HG02571 (cell line): ENCODE measurements around the gene TAL2.
A peak's percentile ranks its signal among the peaks of the same experiment; 100 is the strongest.

ENCODE experiments used
- ATAC-seq: cut with Tn5 transposase; IDR thresholded peaks from one replicate; pipeline ENCODE4 v1.9.1; 2021; ENCODE audit warnings: mild to moderate bottlenecking, moderate library complexity; ENCODE audit not compliant: unreplicated experiment

The TAL2 gene

GRCh38 chr9:105662184-105663104 is at the start of gene TAL2:
TSS of gene TAL2 (plus strand) at chr9:105662457. CDS start at chr9:105662497, 40 bp downstream.
- ATAC-seq = peak; percentile 63

- no peak for ATAC-seq
Measured at GRCh38 chr9:105621001-105621400, 41.3 kb upstream of the TAL2 start.

GRCh38 chr9:105625088-105625487 is 37.2 kb upstream of the TAL2 start:
- no peak for ATAC-seq

GRCh38 chr9:105632807-105633206 is 29.4 kb upstream of the TAL2 start:
- ATAC-seq = no peak

GRCh38 chr9:105633411-105633810 is 28.8 kb upstream of the TAL2 start:
- no peak for ATAC-seq

GRCh38 chr9:105636331-105636730 is 25.9 kb upstream of the TAL2 start:
- ATAC-seq = no peak

- no peak for ATAC-seq
Measured at GRCh38 chr9:105637787-105638395, 24.4 kb upstream of the TAL2 start.

GRCh38 chr9:105639936-105640335 is 22.3 kb upstream of the TAL2 start:
- ATAC-seq = no peak

GRCh38 chr9:105643795-105644194 is 18.5 kb upstream of the TAL2 start:
- ATAC-seq = no peak

GRCh38 chr9:105646879-105647594 is 15.2 kb upstream of the TAL2 start:
- no peak for ATAC-seq

GRCh38 chr9:105647595-105648349 is 14.5 kb upstream of the TAL2 start:
- no peak for ATAC-seq

- ATAC-seq = no peak
Measured at GRCh38 chr9:105651806-105652205, 10.5 kb upstream of the TAL2 start.

GRCh38 chr9:105656131-105656921 is 5.9 kb upstream of the TAL2 start:
- ATAC-seq = peak; percentile 74

GRCh38 chr9:105658351-105658750 is 3.9 kb upstream of the TAL2 start:
- no peak for ATAC-seq

GRCh38 chr9:105661011-105661410 is 1.2 kb upstream of the TAL2 start:
- no peak for ATAC-seq

- ATAC-seq = no peak
Measured at GRCh38 chr9:105663914-105664313, 1.7 kb downstream of the TAL2 start.

- ATAC-seq = no peak
Measured at GRCh38 chr9:105667867-105668266, 5.6 kb downstream of the TAL2 start.

GRCh38 chr9:105670315-105670714 is 8.1 kb downstream of the TAL2 start:
- ATAC-seq = no peak

- ATAC-seq = no peak
Measured at GRCh38 chr9:105670775-105671174, 8.5 kb downstream of the TAL2 start.

- no peak for ATAC-seq
Measured at GRCh38 chr9:105672711-105673234, 10.5 kb downstream of the TAL2 start.
